Prostate gland (tissue), 2 donors: ENCODE measurements around the gene FCGR1A. TPM values are rescaled to one million over a fixed set of nuclear protein-coding genes. Genes with fewer than 3 reads are reported as not detected.
"Not testable (repeated sequence)": the region's sequence is repeated elsewhere in the genome, so short reads cannot be mapped to it uniquely, and the experiment has no call there.

ENCODE experiments used
- DNase-seq: peaks from one replicate; pipeline ENCODE4 v3.0.0-alpha.2; 2019; ENCODE audit warnings: low spot score
- H3K27ac ChIP-seq, 2 donors: fragments of 200-600 bp; sonication (generic); 2 replicates each; pipeline ENCODE4 v1.5.1; 2017 to 2019
- H3K27me3 ChIP-seq: fragments of 200-600 bp; sonication (generic); replicated peaks from 2 replicates; pipeline ENCODE4 v1.5.1; 2019; ENCODE audit not compliant: insufficient read depth
- H3K36me3 ChIP-seq, 2 donors: fragments of 200-600 bp; sonication (generic); 1 replicate in 1 of 2; 2 replicates in 1 of 2; pipeline versions ENCODE4 v1.5.1 to v1.8.1; 2017 to 2019
- H3K4me1 ChIP-seq: fragments of 200-600 bp; sonication (generic); replicated peaks from 2 replicates; pipeline ENCODE4 v1.5.1; 2019
- H3K4me3 ChIP-seq, 2 donors: fragments of 200-600 bp; sonication (generic); 2 replicates each; pipeline ENCODE4 v1.5.1; 2017 to 2019
- H3K9me3 ChIP-seq: fragments of 200-600 bp; sonication (generic); 2 replicates; pipeline ENCODE4 v1.5.1; 2017
- WGBS: methylation state at CpG from one replicate; pipeline ENCODE4 v1.1.5; 2018; 5-methylcytosine and 5-hydroxymethylcytosine counted together
- intact Hi-C: fragments of 100-400 bp; cut with DNase I; formaldehyde crosslinking; loops from one replicate; pipeline ENCODE4 v1.14.2; 2022
- total RNA-seq, 2 donors: library from RNA; depleted of rRNA; stranded (reverse); fragments of >200 nt; gene quantifications; one replicate each; pipeline ENCODE4 v1.1.0, GENCODE V29; 2016

Gene FCGR1A
- total RNA-seq, 2 donors from 2014 or later: 0.32 to 7.6 TPM

DNA sequence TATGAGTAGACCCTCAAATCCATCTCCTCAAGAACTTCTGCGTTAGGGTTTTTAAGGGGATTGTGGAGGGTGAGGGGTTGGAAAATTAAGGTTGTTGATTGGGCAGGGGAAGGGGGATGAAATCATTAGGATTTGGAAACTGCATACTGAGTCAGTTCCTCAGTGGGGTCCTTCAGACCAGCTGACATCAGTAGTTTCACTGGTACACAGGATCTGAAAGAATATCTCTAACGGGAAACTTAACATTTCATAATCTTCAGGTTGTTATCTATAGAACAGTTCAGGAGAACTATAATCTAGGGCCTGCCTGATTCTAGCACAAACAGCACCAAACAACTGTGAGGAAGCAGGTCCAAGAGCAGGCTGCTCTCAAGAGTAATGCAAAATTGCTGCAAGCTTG, 27.2 kb upstream of the FCGR1A start:
- H3K9me3 ChIP-seq, H3K27me3 ChIP-seq, H3K4me3 ChIP-seq, H3K27ac ChIP-seq, DNase-seq, intact Hi-C loops, H3K36me3 ChIP-seq, H3K4me1 ChIP-seq: not testable (repeated sequence)
- 61% methylated on average over 2 of the region's 2 CpGs for WGBS

GRCh38 chr1:149762294-149762693, 20.2 kb upstream of the FCGR1A start:
- H3K27me3 ChIP-seq, intact Hi-C loops, H3K9me3 ChIP-seq, DNase-seq, H3K4me3 ChIP-seq, H3K36me3 ChIP-seq, H3K27ac ChIP-seq, H3K4me1 ChIP-seq: not testable (repeated sequence)
- WGBS: 83% methylated on average over 2 of the region's 2 CpGs

DNA sequence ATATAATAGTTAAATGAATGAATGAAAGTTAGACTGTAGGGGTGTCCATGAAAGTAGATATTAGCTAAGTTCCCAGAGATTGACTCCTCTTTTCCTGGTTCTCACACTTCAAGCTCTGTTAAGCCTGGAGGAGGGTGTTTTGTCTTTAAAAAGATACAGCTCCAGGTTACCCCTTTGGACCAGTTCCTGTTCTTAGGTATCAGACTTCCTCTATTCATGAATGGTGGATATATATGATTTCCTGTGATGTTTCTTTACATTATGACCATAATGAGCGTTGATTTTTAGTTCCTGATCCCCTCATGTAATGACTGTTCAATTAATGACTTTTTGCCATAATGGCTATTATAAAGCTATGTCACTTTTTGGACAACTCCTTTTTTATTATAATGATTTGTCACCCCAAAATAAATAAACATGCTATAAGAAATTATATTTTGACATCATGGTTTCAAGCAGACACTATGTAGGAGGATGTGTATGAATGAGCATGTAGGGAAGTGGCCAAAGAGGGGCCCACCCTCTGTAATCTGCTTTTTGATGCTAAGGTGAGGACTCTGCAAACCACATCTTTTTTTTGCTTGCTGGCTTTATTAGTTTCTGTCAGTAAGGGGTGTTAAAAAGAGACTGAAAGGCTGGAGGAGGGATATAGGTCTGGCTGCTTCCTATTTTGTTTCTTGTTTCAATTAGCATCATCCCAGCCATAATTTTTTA, 18.2 kb upstream of the FCGR1A start:
- WGBS: no CpG with 5 or more reads among the region's 1 CpG
- H3K4me3 ChIP-seq, DNase-seq, H3K36me3 ChIP-seq, H3K9me3 ChIP-seq, H3K4me1 ChIP-seq, H3K27ac ChIP-seq, intact Hi-C loops, H3K27me3 ChIP-seq: not testable (repeated sequence)

DNA sequence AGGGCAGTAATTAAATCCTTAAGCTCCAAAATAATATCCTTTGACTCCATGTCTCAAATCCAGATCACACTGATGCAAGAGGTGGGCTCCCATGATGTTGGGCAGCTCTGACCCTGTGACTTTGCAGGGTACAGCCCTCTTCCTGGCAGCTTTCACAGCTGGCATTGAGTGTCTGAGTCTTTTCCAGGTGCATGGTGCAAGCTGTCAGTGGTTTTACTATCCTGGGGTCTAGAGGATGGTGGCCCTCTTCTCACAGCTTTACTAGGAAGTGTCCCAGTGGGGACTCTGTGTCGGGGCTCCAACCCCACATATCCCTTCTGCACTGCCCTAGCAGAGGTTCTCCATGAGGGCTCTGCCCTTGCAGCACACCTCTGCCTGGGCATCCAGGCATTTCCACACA, 16.3 kb upstream of the FCGR1A start:
- H3K36me3 ChIP-seq, H3K27ac ChIP-seq, intact Hi-C loops, H3K27me3 ChIP-seq, H3K4me1 ChIP-seq, DNase-seq, H3K4me3 ChIP-seq, H3K9me3 ChIP-seq: not testable (repeated sequence)
- WGBS: no CpG with 5 or more reads among the region's 1 CpG

DNA sequence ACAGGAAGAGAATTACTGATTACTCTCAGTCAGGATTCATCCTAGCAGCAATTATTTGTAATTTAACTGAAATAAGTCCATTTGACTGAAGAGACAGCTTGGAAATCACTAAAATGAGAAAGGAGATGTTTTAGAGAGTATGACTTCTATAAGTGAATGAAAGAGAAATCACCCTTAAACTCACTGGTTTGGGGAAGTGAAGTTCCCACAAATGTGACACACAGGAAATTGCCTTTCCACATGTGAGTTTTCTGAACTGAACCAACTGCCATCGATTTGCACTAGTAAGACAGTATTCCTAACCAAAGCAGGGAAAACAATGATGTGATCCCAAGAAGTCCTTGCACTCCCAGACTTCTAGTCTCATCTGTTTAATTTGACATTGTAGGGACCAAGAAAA, 13.3 kb upstream of the FCGR1A start:
- H3K27ac ChIP-seq, H3K36me3 ChIP-seq, intact Hi-C loops, H3K27me3 ChIP-seq, H3K4me3 ChIP-seq, H3K9me3 ChIP-seq, DNase-seq, H3K4me1 ChIP-seq: not testable (repeated sequence)
- no CpG with 5 or more reads among the region's 1 CpG for WGBS

- H3K36me3 ChIP-seq, DNase-seq, H3K4me3 ChIP-seq, H3K27me3 ChIP-seq, H3K4me1 ChIP-seq, H3K9me3 ChIP-seq, H3K27ac ChIP-seq, intact Hi-C loops: not testable (repeated sequence)
- 70% methylated on average over 4 of the region's 4 CpGs for WGBS
Measured at GRCh38 chr1:149770661-149771060, 11.8 kb upstream of the FCGR1A start.

DNA sequence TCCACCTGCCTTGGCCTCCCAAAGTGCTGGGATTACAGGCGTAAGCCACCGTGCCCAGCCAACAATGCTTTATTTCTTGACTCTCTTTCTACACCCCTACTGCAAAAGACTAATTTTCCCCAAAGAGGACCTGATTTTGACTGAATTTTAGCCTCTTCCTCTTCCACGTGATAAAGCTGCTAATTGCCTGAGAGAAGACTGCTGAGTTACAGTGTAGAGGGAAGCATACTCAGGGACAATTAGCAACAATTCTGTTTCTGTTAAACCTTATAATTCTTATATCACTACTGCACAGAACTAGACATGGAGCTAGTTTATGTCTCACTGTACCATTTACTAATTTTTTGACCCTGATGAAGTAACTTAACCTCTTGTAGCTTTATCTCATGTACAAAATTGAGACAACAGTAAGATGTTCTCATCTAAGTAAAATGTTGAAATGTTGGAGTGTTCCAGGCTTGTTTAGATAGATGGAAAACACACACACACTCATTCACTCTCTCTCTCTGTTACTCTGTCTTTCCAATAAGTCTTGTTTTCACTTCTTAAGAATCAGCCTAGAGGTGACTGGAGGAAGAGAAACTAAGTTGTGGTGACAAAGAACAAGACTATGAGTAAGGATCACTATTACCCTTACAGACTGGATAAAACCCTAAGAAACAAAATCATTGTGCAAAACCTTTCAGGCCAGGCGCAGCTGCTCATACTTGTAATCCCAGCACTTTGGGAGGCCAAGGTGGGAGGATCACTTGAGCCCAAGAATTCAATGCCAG, 10.7 kb upstream of the FCGR1A start:
- H3K27me3 ChIP-seq, H3K4me3 ChIP-seq: not testable (repeated sequence)

GRCh38 chr1:149775510-149776147, 6.9 kb upstream of the FCGR1A start:
- not testable (repeated sequence) for DNase-seq, H3K27ac ChIP-seq

More for the DNA sequence above, 10.7 kb upstream of the FCGR1A start:
- intact Hi-C loops, H3K4me1 ChIP-seq, H3K36me3 ChIP-seq, DNase-seq, H3K9me3 ChIP-seq, H3K27ac ChIP-seq: not testable (repeated sequence)
- WGBS: no CpG with 5 or more reads among the region's 4 CpGs

GRCh38 chr1:149777084-149777483, 5.4 kb upstream of the FCGR1A start:
- H3K4me1 ChIP-seq, H3K9me3 ChIP-seq, H3K27ac ChIP-seq, DNase-seq, H3K4me3 ChIP-seq, H3K27me3 ChIP-seq, intact Hi-C loops, H3K36me3 ChIP-seq: not testable (repeated sequence)
- WGBS: 12% methylated on average over 3 of the region's 3 CpGs

More at GRCh38 chr1:149775510-149776147, 6.9 kb upstream of the FCGR1A start:
- H3K36me3 ChIP-seq, H3K27me3 ChIP-seq, H3K4me3 ChIP-seq, H3K9me3 ChIP-seq, H3K4me1 ChIP-seq, intact Hi-C loops: not testable (repeated sequence)
- WGBS: 100% methylated on average over 1 of the region's 3 CpGs

DNA sequence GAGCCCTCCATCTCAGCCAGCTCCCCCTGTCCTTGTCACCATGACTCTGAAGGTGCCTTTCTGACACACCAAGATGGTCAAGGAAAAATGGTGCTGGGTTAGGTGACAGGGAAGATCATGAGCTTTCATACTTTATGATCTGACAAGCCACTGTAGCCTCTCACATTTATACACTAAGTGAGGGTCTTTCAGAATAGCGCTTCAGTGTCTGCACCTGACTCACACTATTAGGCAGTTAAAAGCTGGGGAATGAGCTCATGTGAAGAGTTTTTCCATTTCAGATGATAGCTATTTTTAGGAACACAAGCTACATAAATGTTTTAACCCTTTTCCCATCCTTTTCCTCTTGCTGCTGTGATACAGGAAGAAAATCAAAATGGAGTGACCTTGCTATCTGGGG, 4.2 kb upstream of the FCGR1A start:
- H3K36me3 ChIP-seq, H3K27me3 ChIP-seq, H3K4me3 ChIP-seq, intact Hi-C loops, H3K4me1 ChIP-seq, DNase-seq, H3K9me3 ChIP-seq, H3K27ac ChIP-seq: not testable (repeated sequence)
- WGBS: 100% methylated on average over 1 of the region's 1 CpG

DNA sequence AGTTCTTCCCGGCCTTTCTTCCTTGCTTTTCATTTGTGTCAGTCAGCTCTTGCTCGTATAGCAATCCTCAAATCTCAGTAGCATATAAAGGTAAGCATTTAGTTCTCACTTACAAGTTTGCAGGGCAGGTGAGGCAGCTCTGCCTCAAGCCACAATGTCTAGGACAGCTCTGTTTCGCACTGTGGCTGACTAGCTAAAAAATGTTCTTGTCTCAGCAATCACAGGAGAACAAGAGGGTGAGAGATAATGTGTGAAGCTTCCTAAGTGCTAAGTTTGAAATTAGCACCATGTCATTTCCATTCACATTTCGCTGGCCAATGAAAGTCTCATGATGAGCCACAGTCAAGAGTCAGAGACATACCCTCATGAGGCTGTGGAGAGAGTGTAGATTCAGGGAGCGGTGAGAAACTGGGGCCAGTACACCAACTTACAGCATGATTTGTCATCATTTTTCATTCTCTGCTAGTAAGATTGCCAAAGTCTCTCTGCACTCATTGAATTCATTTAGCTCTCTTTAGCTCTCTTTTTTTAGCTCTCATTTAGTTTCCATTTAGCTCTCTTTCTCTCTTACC, 995 bp upstream of the FCGR1A start:
- intact Hi-C loops, H3K27ac ChIP-seq, H3K4me3 ChIP-seq, DNase-seq, H3K9me3 ChIP-seq, H3K36me3 ChIP-seq, H3K27me3 ChIP-seq, H3K4me1 ChIP-seq: not testable (repeated sequence)
- WGBS: 76% methylated on average over 5 of the region's 5 CpGs

DNA sequence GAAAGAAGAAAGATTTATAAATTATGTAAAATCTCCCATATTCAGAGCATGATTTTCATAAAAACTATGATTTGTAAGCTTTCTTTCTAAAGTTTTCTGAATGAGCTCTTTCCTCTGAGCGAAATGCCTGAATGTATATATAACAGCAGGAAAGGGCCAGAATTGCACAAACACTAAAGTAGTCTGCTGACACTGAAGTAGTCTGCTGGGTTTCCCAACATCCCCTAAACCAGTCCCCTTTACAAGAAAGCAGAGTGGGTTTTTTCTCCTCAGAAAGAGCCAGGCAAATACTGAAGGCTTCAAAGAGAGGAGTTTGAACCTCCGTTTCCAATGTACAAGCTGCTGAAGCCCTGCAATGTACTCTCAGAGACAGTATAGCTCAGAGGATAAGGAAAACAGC, 795 bp downstream of the FCGR1A start:
- H3K27me3 ChIP-seq, intact Hi-C loops, H3K4me3 ChIP-seq, H3K9me3 ChIP-seq, H3K36me3 ChIP-seq, H3K27ac ChIP-seq, DNase-seq, H3K4me1 ChIP-seq: not testable (repeated sequence)
- no CpG with 5 or more reads among the region's 2 CpGs for WGBS
